Pancreas (tissue), 10 donors: ENCODE results near the gene CCDC116. TPM values are rescaled to one million over a fixed set of nuclear protein-coding genes. Genes with fewer than 3 reads are reported as not detected.

Experiments used
- ATAC-seq, 4 donors: fragments of 200-7000 bp; cut with Tn5 transposase; one replicate each; pipeline versions ENCODE4 v1.8.0 to v1.9.1; 2020; ENCODE audit warnings: mild to moderate bottlenecking in 4 of 4, moderate library complexity in 4 of 4
- DNase-seq, 6 donors: peaks; one replicate each; pipeline ENCODE4 v3.0.0-alpha.2; 2020
- FAIRE-seq: peaks from 2 replicates; lab custom pipeline; 2012; peaks lifted over from hg19 to GRCh38; lab: Jason Lieb, UNC
- H3K27ac ChIP-seq, 4 donors: fragments of 200-600 bp; sonication (generic); 1 replicate in 3 of 4; 2 replicates in 1 of 4; pipeline versions ENCODE4 v1.5.0 to v1.8.0; 2020
- H3K27me3 ChIP-seq, 4 donors: fragments of 200-600 bp; one replicate each; pipeline ENCODE4 v1.8.0; 2021
- H3K36me3 ChIP-seq, 3 donors: fragments of 200-600 bp; sonication (generic) in 1 of 3; one replicate each; pipeline versions ENCODE4 v1.5.0 to v1.8.0; 2020 to 2021
- H3K4me1 ChIP-seq, 3 donors: fragments of 200-600 bp; one replicate each; pipeline ENCODE4 v1.8.0; 2021
- H3K4me3 ChIP-seq, 4 donors: fragments of 200-600 bp; sonication (generic) in 2 of 4; one replicate each; pipeline versions ENCODE4 v1.5.0 to v1.8.0; 2020 to 2021
- H3K9me3 ChIP-seq, 4 donors: fragments of 200-600 bp; one replicate each; pipeline ENCODE4 v1.8.0; 2021
- CTCF ChIP-seq, 4 donors: fragments of 200-600 bp; sonication (generic) in 3 of 4; IDR thresholded peaks; one replicate each; pipeline versions ENCODE4 v1.5.0 to v1.8.0; 2021; ENCODE audit warnings: antibody characterized with exemption in 4 of 4
- WGBS, 2 donors: extraction: QIAGEN DNeasy Blood & Tissue Kit; methylation state at CpG; one replicate each; pipeline ENCODE4 v1.1.7; 2013; 5-methylcytosine and 5-hydroxymethylcytosine counted together
- intact Hi-C, 3 donors: fragments of 100-400 bp; cut with DNase I; formaldehyde crosslinking; loops; one replicate each; pipeline versions ENCODE4 v1.11.1 to v1.14.2; 2022
- polyA plus RNA-seq, 2 donors: library from polyadenylated mRNA; stranded (reverse); fragments of 200-250 nt; gene quantifications; one replicate each; pipeline ENCODE4 v1.2.3, GENCODE V29; 2013
- total RNA-seq, 6 donors: library from RNA; stranded (reverse); fragmentation: NEBNext Ultra II Directional in 4 of 6; extraction: Animal tissue kit (Norgen Biotek cat#: 25700) in 4 of 6; gene quantifications; one replicate each; pipeline versions ENCODE4 v1.2.1 to v1.2.4, GENCODE V29; 2021 to 2023
- donor health status: healthy with polysubstance abuse.
- donor health status: DM: no; HTN: no; CAD: no; lungs with moderate emphysema.
- donor health status: DM: no; HTN: no; CAD: no.
- donor health status: control.
- donor health status: control.
- donor health status: Bipolar disorder and iron deficiency.
- donor health status: DM: yes; HTN: yes; CAD: no.
- donor health status: DM: no; HTN: no; CAD: no.
- donor health status: DM: no; HTN: no; CAD: no.
- donor health status: DM: yes; HTN: yes; CAD: no.

The CCDC116 gene
- total and polyA plus RNA-seq, 8 donors, result 0.12 to 1.3 (median 0.34) TPM; not detected in 1

GRCh38 chr22:21632931-21633330, 371 bp downstream of the CCDC116 start:
- intact Hi-C loops, result no loop called here
- 94 to 95% methylated on average over 18 of the region's 18 CpGs for whole genome bisulfite sequencing, 2 donors

DNA sequence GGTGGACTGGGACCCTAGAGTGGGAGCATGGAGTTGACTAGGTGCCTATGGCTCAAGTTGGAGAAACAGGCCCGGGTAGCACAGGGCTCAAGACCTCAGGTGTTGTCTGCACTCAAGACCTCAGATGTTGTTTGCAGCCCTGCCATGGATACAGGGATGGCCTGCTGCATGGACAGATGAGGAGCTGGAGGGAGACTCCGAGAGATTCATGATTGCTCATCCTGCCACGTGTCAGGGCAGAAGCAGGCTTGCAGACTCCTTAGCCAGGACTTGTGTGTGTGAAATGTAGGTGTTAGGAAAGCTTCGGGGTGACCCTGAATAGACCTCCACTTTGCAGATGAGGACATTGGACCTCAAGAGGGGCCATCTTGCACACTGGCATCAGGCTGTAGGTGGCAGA, 921 bp downstream of the CCDC116 start:
- no peaks in the 10 kb centered on the region for H3K9me3 ChIP-seq
- no peak overlapping the region for H3K27ac ChIP-seq
- DNase-seq (peak in 1 of 6 donors; percentile 13), ATAC-seq (no peak), FAIRE-seq (no peak)
- 87 to 90% methylated on average over 4 of the region's 4 CpGs for WGBS, 2 donors
- H3K4me1 ChIP-seq, result peaks cover 6 to 7% (median 7%) of the 10 kb centered on the region in 3 donors
- intact Hi-C loops, result no loop called here
- H3K27me3 ChIP-seq, result no peaks in the 10 kb centered on the region
- no peaks in the 10 kb centered on the region for H3K36me3 ChIP-seq
- no peak for TF ChIP-seq CTCF (IDR thresholded peaks at IDR 0.05)
- no peak overlapping the region for H3K4me3 ChIP-seq

More at GRCh38 chr22:21632931-21633330, 371 bp downstream of the CCDC116 start:
- DNase-seq, result peak in 1 of 6 donors; percentile 66
- no peak overlapping the region for H3K27ac ChIP-seq
- no peaks in the 10 kb centered on the region for H3K27me3 ChIP-seq
- no peak for FAIRE-seq
- TF ChIP-seq CTCF (IDR thresholded peaks at IDR 0.05), result no peak
- peaks cover 11% of the 10 kb centered on the region in 3 donors for H3K4me1 ChIP-seq
- no peaks in the 10 kb centered on the region for H3K9me3 ChIP-seq
- H3K36me3 ChIP-seq, result no peaks in the 10 kb centered on the region
- H3K4me3 ChIP-seq, result no peak overlapping the region
- no peak for ATAC-seq

DNA sequence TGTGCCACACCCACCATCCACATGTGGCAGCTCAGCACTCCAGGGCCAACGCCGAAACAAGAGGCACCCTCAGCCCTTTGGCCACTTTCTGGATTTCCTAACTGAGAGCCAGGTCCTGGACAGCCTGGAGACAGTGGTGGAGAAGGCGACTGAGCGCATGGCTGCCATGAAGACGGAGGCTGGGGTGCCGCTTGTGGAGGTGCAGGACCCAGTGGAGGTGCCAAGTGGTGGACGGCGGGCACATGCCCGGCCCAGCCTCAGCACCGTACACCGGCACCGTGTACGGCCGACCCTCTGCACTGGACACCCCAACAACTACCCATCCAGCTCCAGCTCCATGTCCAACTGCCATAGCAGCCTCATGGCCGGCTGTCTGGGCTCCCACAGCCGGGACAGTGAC, 1.5 kb downstream of the CCDC116 start:
- Histone ChIP-seq H3K27ac (no peak overlapping the region), H3K4me1 (peaks cover 0 to 1% (median under 1%) of the 10 kb centered on the region in 3 donors), H3K36me3 (no peaks in the 10 kb centered on the region), H3K4me3 (no peak overlapping the region), H3K9me3 (no peaks in the 10 kb centered on the region), H3K27me3 (no peaks in the 10 kb centered on the region)
- 88 to 90% methylated on average over 16 of the region's 16 CpGs for WGBS, 2 donors
- ATAC-seq (no peak), DNase-seq (peak in 1 of 6 donors; percentile 67), FAIRE-seq (no peak)
- intact Hi-C loops, result no loop called here
- TF ChIP-seq CTCF (IDR thresholded peaks at IDR 0.05), result no peak

DNA sequence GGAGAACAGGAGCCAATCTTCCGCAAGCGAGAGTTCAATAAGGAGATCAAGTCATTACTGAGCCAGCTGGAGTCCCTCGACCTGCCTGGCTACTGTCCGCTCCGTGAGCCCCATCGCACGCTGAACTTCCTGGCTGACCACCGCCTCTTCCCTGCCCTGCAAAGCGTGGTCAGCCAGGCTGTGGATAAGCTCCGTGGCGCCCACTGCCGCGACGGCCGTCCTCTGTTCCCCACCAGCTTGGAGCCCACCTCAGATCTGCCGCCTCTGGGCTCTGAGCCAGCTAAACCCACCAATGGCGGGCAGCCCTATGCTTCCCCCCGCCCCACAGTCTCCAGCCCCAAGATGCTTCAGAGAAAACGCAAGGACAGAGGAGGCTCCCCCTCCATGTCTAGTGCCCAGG, 2.3 kb downstream of the CCDC116 start:
- Histone ChIP-seq H3K4me1 (no peaks in the 10 kb centered on the region), H3K9me3 (no peaks in the 10 kb centered on the region), H3K4me3 (no peak overlapping the region), H3K36me3 (no peaks in the 10 kb centered on the region), H3K27ac (no peak overlapping the region), H3K27me3 (no peaks in the 10 kb centered on the region)
- TF ChIP-seq CTCF (IDR thresholded peaks at IDR 0.05), result no peak
- no peak for DNase-seq
- FAIRE-seq, result no peak
- intact Hi-C loops, result no loop called here
- ATAC-seq, result no peak
- WGBS, 2 donors, result 84 to 85% methylated on average over 18 to 19 of the region's 19 CpGs

GRCh38 chr22:21635771-21636510, 3.4 kb downstream of the CCDC116 start:
- Histone ChIP-seq H3K4me3 (no peak overlapping the region), H3K27ac (no peak overlapping the region), H3K27me3 (no peaks in the 10 kb centered on the region), H3K4me1 (peaks cover 0 to 2% (median 0%) of the 10 kb centered on the region in 3 donors), H3K9me3 (no peaks in the 10 kb centered on the region), H3K36me3 (no peaks in the 10 kb centered on the region)
- intact Hi-C loops, result no loop called here
- FAIRE-seq (no peak), DNase-seq (no peak), ATAC-seq (no peak)
- no peak for TF ChIP-seq CTCF (IDR thresholded peaks at IDR 0.05)
- 74 to 80% methylated on average over 15 of the region's 15 CpGs for WGBS, 2 donors
